SK-N-SH treated with all-trans-retinoic acid at 6 μM for 48 hours (cell line): ENCODE results near the gene CHST15.

Source experiments
- ATAC-seq: fragments of 200-7000 bp; cut with Tn5 transposase; 3 replicates; pipeline ENCODE4 v1.9.1; 2020; ENCODE audit warnings: mild to moderate bottlenecking, moderate library complexity
- BACH2 ChIP-seq: fragments of 250-450 bp; sonication (Bioruptor Pico); IDR thresholded peaks from 2 replicates; pipeline ENCODE4 v1.9.0; 2021; ENCODE audit warnings: mild to moderate bottlenecking, borderline replicate concordance
- CREB5 ChIP-seq: fragments of 250-450 bp; sonication (Bioruptor Pico); IDR thresholded peaks from 2 replicates; pipeline ENCODE4 v1.5.1; 2020; ENCODE audit warnings: low read depth, mild to moderate bottlenecking, moderate library complexity
- CSDC2 ChIP-seq: fragments of 250-450 bp; sonication (Bioruptor Pico); IDR thresholded peaks from 2 replicates; pipeline ENCODE4 v1.5.0; 2020; ENCODE audit warnings: mild to moderate bottlenecking, moderate library complexity
- CSRNP3 ChIP-seq: fragments of 250-450 bp; sonication (Bioruptor Pico); IDR thresholded peaks from 2 replicates; pipeline ENCODE4 v1.5.1; 2021; ENCODE audit warnings: mild to moderate bottlenecking, moderate library complexity
- ESRRG ChIP-seq: fragments of 250-450 bp; sonication (Bioruptor Pico); IDR thresholded peaks from 2 replicates; pipeline ENCODE4 v1.6.1; 2021; ENCODE audit warnings: mild to moderate bottlenecking
- GLIS3 ChIP-seq: fragments of 250-450 bp; sonication (Bioruptor Pico); IDR thresholded peaks from 2 replicates; pipeline ENCODE4 v1.5.0; 2020; ENCODE audit warnings: mild to moderate bottlenecking, moderate library complexity
- ISL1 ChIP-seq: fragments of 250-450 bp; sonication (Bioruptor Pico); IDR thresholded peaks from 2 replicates; pipeline ENCODE4 v2.1.2; 2022; ENCODE audit warnings: mild to moderate bottlenecking, moderate library complexity
- OSR1 ChIP-seq: fragments of 250-450 bp; sonication (Bioruptor Pico); IDR thresholded peaks from 2 replicates; pipeline ENCODE4 v1.8.0; 2022; ENCODE audit warnings: moderate library complexity, mild to moderate bottlenecking, inconsistent platforms
- PATZ1 ChIP-seq: fragments of 250-450 bp; sonication (Bioruptor Pico); IDR thresholded peaks from 2 replicates; pipeline ENCODE4 v1.8.0; 2020; ENCODE audit warnings: mild to moderate bottlenecking, moderate library complexity, borderline replicate concordance
- POU6F1 ChIP-seq: fragments of 250-450 bp; sonication (Bioruptor Pico); IDR thresholded peaks from 2 replicates; pipeline ENCODE4 v1.8.0; 2021; ENCODE audit warnings: low read depth, mild to moderate bottlenecking, moderate library complexity, borderline replicate concordance
- PPARA ChIP-seq: fragments of 250-450 bp; sonication (Bioruptor Pico); IDR thresholded peaks from 2 replicates; pipeline ENCODE4 v1.5.0; 2020; ENCODE audit warnings: mild to moderate bottlenecking, borderline replicate concordance
- RARB ChIP-seq: fragments of 250-450 bp; sonication (Bioruptor Pico); IDR thresholded peaks from 2 replicates; pipeline ENCODE4 v1.8.0; 2021; ENCODE audit warnings: mild to moderate bottlenecking, moderate library complexity
- SNAI2 ChIP-seq: fragments of 250-450 bp; sonication (Bioruptor Pico); IDR thresholded peaks from 2 replicates; pipeline ENCODE4 v1.5.0; 2020; ENCODE audit warnings: mild to moderate bottlenecking, moderate library complexity
- TCF4 ChIP-seq: fragments of 250-450 bp; sonication (Bioruptor Pico); IDR thresholded peaks from 2 replicates; pipeline ENCODE4 v1.8.0; 2021; ENCODE audit warnings: mild to moderate bottlenecking, moderate library complexity, borderline replicate concordance
- TOX ChIP-seq: fragments of 250-450 bp; sonication (Bioruptor Pico); IDR thresholded peaks from 2 replicates; pipeline ENCODE4 v1.8.0; 2021; ENCODE audit warnings: mild to moderate bottlenecking, moderate library complexity, borderline replicate concordance
- ZC3H10 ChIP-seq: fragments of 250-450 bp; sonication (Bioruptor Pico); IDR thresholded peaks from 2 replicates; pipeline ENCODE4 v1.5.1; 2021; ENCODE audit warnings: mild to moderate bottlenecking, moderate library complexity
- ZFP3 ChIP-seq: fragments of 250-450 bp; sonication (Bioruptor Pico); IDR thresholded peaks from 2 replicates; pipeline ENCODE4 v1.5.0; 2020; ENCODE audit warnings: mild to moderate bottlenecking, moderate library complexity
- ZFP30 ChIP-seq: fragments of 450-650 bp; formaldehyde crosslinking; IDR thresholded peaks from 2 replicates; pipeline ENCODE4 v1.5.0; 2022; ENCODE audit warnings: mild to moderate bottlenecking, moderate library complexity
- ZNF565 ChIP-seq: fragments of 450-650 bp; formaldehyde crosslinking; conservative IDR thresholded peaks from 2 replicates; pipeline ENCODE4 v1.5.0; 2020; ENCODE audit warnings: low read depth, mild to moderate bottlenecking, moderate library complexity
- ZNF70 ChIP-seq: fragments of 450-650 bp; formaldehyde crosslinking; IDR thresholded peaks from 2 replicates; pipeline ENCODE4 v1.5.0; 2020; ENCODE audit warnings: mild to moderate bottlenecking, moderate library complexity
- ZNF8 ChIP-seq: fragments of 450-650 bp; formaldehyde crosslinking; IDR thresholded peaks from 2 replicates; pipeline ENCODE4 v1.5.0; 2020; ENCODE audit warnings: mild to moderate bottlenecking, moderate library complexity

The CHST15 gene

GRCh38 chr10:124067825-124068400, 25.5 kb downstream of the CHST15 start:
- no peak for TF ChIP-seq TOX (CRISPR knock-in tag)
- no peak for TF ChIP-seq ISL1 (CRISPR knock-in tag)
- no peak for TF ChIP-seq CSRNP3 (CRISPR knock-in tag)
- TF ChIP-seq GLIS3 (CRISPR knock-in tag) = no peak
- no peak for TF ChIP-seq ZNF8 (CRISPR knock-in tag)
- no peak for TF ChIP-seq SNAI2
- no peak for TF ChIP-seq ESRRG (CRISPR knock-in tag)
- no peak for TF ChIP-seq TCF4 (CRISPR knock-in tag)
- TF ChIP-seq ZNF565 (CRISPR knock-in tag) = no peak
- no peak for TF ChIP-seq ZFP30 (CRISPR knock-in tag)
- no peak for TF ChIP-seq ZFP3 (CRISPR knock-in tag)
- TF ChIP-seq BACH2 (CRISPR knock-in tag) = no peak
- TF ChIP-seq RARB = no peak
- TF ChIP-seq CSDC2 (CRISPR knock-in tag) = no peak
- TF ChIP-seq ZC3H10 = no peak
- TF ChIP-seq POU6F1 (CRISPR knock-in tag) = no peak
- no peak for TF ChIP-seq PPARA
- no peak for TF ChIP-seq OSR1
- TF ChIP-seq ZNF70 = no peak
- ATAC-seq = no peak

GRCh38 chr10:124066781-124067714, 26.4 kb downstream of the CHST15 start:
- ATAC-seq = no peak
- peak; percentile 43 for TF ChIP-seq ISL1 (CRISPR knock-in tag)
- TF ChIP-seq TOX (CRISPR knock-in tag) = no peak

- ATAC-seq = no peak
- TF ChIP-seq TOX (CRISPR knock-in tag) (no peak), BACH2 (CRISPR knock-in tag) (no peak), PPARA (no peak), CSRNP3 (CRISPR knock-in tag) (no peak), OSR1 (no peak), ZFP3 (CRISPR knock-in tag) (no peak), GLIS3 (CRISPR knock-in tag) (no peak), PATZ1 (CRISPR knock-in tag) (no peak), ESRRG (CRISPR knock-in tag) (no peak), ISL1 (CRISPR knock-in tag) (no peak), ZNF8 (CRISPR knock-in tag) (no peak), TCF4 (CRISPR knock-in tag) (no peak), ZNF565 (CRISPR knock-in tag) (no peak), ZFP30 (CRISPR knock-in tag) (no peak), CREB5 (CRISPR knock-in tag) (no peak)
These were observed 27.2 kb downstream of the CHST15 start for GRCh38 chr10:124066126-124066700.
